22Rv1 (cell line): ENCODE results near the gene ACOX2.

ENCODE experiments used
- H3K27ac ChIP-seq: fragments of 450-650 bp; 2 replicates; pipeline ENCODE4 v1.5.1; 2017
- ZFX ChIP-seq: fragments of 450-650 bp; IDR thresholded peaks from 2 replicates; pipeline ENCODE4 v1.6.1; 2017; ENCODE audit warnings: antibody characterized with exemption, borderline replicate concordance
- TF ChIP-seq, protein P1 (sequence below): fragments of 450-650 bp; IDR thresholded peaks from 2 replicates; pipeline ENCODE4 v1.5.1; 2017; ENCODE audit warnings: mild to moderate bottlenecking

ACOX2 gene

GRCh38 chr3:58495101-58495500 lies 41.9 kb downstream of the ACOX2 start:
- TF ChIP-seq ZFX, result no peak
- TF ChIP-seq, protein P1, sequence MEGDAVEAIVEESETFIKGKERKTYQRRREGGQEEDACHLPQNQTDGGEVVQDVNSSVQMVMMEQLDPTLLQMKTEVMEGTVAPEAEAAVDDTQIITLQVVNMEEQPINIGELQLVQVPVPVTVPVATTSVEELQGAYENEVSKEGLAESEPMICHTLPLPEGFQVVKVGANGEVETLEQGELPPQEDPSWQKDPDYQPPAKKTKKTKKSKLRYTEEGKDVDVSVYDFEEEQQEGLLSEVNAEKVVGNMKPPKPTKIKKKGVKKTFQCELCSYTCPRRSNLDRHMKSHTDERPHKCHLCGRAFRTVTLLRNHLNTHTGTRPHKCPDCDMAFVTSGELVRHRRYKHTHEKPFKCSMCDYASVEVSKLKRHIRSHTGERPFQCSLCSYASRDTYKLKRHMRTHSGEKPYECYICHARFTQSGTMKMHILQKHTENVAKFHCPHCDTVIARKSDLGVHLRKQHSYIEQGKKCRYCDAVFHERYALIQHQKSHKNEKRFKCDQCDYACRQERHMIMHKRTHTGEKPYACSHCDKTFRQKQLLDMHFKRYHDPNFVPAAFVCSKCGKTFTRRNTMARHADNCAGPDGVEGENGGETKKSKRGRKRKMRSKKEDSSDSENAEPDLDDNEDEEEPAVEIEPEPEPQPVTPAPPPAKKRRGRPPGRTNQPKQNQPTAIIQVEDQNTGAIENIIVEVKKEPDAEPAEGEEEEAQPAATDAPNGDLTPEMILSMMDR, result no peak
- no peak overlapping the region for H3K27ac ChIP-seq

- TF ChIP-seq, protein P1, result no peak
- no peak for TF ChIP-seq ZFX
- no peak overlapping the region for H3K27ac ChIP-seq
Measured at GRCh38 chr3:58494107-58494506, 42.9 kb downstream of the ACOX2 start.

DNA sequence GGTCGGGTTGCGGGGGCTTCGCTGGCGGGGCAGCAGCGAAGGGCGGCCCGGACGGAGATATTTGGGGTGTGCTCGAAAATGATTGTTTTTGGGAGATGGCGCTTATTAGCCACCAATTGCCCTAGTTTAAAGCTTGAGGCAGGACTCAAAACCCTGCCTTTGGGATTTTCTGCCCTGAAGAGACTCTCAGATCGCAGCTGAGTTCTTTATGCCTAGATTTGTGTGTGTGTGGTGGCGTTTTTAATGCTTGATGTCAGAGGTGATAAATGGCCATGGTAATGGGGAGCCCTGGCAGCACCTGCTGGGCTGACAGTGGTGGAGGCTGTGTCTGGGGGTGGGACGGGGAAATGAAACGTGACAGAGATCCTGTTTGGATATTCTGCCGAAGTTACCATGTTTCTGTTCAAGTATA lies 44.5 kb downstream of the ACOX2 start:
- peak overlapping the region; percentile 53 for H3K27ac ChIP-seq
- TF ChIP-seq ZFX, result no peak
- TF ChIP-seq, protein P1, result no peak

GRCh38 chr3:58491506-58492402 lies 45.2 kb downstream of the ACOX2 start, which contains the start of gene KCTD6:
TSS of gene KCTD6 (plus strand) at chr3:58492096. CDS start at chr3:58498756, 6,660 bp downstream.
- TF ChIP-seq, protein P1, result peak; percentile 94
- TF ChIP-seq ZFX, result no peak
- peak within 1 kb of the TSS; percentile 53 for H3K27ac ChIP-seq

- TF ChIP-seq ZFX, result no peak
- TF ChIP-seq, protein P1, result no peak
- H3K27ac ChIP-seq, result no peak overlapping the region
Measured at GRCh38 chr3:58490860-58491501, 46.0 kb downstream of the ACOX2 start.

DNA sequence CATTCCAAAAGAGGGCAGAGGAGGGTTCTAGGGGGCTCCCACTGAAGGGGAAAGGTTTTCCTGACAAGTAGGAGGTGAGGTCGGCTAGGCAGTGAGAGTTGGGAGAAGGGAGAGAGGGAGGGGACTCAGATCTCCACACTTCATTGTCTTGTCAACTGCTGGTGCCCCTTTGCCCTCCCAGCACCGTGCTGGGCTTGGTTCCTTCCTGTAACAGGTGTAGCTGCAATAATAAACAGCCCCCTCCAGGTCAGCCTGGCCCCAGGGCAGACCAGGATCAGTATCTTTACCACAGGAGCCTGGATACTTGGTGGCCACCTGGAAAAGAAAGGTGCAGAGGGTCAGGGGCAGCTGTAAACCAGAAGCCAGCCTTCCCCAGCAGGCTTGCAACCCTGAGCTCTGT lies 48.0 kb downstream of the ACOX2 start:
- no peak overlapping the region for H3K27ac ChIP-seq
- TF ChIP-seq, protein P1, result no peak
